HG03432 (cell line): Measurements from ENCODE around the gene RBM6.

ENCODE experiments used
- ATAC-seq: cut with Tn5 transposase; IDR thresholded peaks from one replicate; pipeline ENCODE4 v1.9.1; 2021; ENCODE audit warnings: mild to moderate bottlenecking, moderate library complexity; ENCODE audit not compliant: unreplicated experiment

RBM6 gene

GRCh38 chr3:50124800-50125178, 184.8 kb downstream of the RBM6 start:
- no peak for ATAC-seq

DNA sequence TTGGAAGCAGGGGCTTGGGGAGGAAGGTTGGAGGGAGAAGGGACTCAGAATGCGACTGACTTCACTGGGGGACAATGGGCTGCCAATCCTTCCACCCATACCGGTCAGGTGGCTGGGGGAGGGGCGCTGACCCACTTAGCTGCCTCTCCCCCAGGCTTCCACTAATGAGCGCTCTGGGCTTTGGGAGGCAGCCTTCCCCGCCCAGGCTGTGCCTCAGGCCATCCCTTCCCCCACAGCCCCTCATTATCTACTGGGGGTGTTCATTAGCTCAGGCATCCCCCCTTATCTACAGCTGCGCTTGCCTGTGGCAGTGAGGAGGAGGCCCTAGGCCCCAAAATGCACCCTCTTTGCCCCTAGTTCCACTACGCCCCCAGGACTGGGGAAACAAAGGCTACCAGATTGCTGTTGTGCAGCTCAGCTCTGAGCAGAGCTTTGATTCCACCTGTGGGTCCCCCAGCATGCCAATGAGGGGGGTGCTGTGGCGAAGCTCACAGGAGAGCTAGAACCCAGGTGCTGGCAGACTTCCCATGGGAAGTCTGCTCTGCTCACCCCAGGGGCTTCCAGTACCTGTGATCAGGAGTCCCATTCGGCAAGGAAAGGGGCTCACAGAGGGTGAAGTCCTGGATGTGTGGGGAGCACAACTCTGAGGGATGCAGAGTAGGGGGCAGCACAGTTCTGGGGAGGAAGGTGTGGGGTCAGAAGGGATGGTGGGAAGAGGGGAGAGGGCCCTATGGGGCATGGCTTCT, 185.8 kb downstream of the RBM6 start:
- ATAC-seq, result no peak

- no peak for ATAC-seq
These were observed 186.6 kb downstream of the RBM6 start for GRCh38 chr3:50126287-50127211.
